DND-41 (cell line): ENCODE measurements around the gene NR1H2.

Experiments used
- CTCF ChIP-seq: IDR thresholded peaks from 2 replicates; pipeline ENCODE4 v1.5.1; 2012; ENCODE audit warnings: borderline replicate concordance, low read length, moderate library complexity, mild to moderate bottlenecking; ENCODE audit not compliant: poor library complexity, severe bottlenecking; ENCODE audit errors: extremely low read depth
- EZH2 ChIP-seq: IDR thresholded peaks from 3 replicates; pipeline ENCODE4 v1.6.1; 2012; ENCODE audit warnings: borderline replicate concordance, low read depth, mild to moderate bottlenecking, moderate library complexity, low read length, inconsistent platforms; ENCODE audit not compliant: severe bottlenecking

GRCh38 chr19:50414864-50415660, 38.8 kb downstream of the NR1H2 start:
- TF ChIP-seq CTCF, result peak; percentile 56
- no peak for TF ChIP-seq EZH2
